Neural progenitor cell (in vitro differentiated cells): ENCODE results near the gene MRAP.

Experiments used
- EZH2 ChIP-seq: fragments of 200-600 bp; sonication (generic); IDR thresholded peaks from 2 replicates; pipeline ENCODE4 v1.6.1; 2017; ENCODE audit warnings: antibody characterized with exemption, mild to moderate bottlenecking, moderate library complexity
- EZH2phosphoT487 ChIP-seq: fragments of 200-600 bp; sonication (generic); IDR thresholded peaks from 2 replicates; pipeline ENCODE4 v1.6.1; 2017; ENCODE audit warnings: antibody characterized with exemption
- TF ChIP-seq, protein P1 (sequence below): fragments of 200-600 bp; sonication (generic); IDR thresholded peaks from 2 replicates; pipeline ENCODE4 v1.5.1; 2017; ENCODE audit warnings: antibody characterized with exemption, mild to moderate bottlenecking

- TF ChIP-seq, protein P1, sequence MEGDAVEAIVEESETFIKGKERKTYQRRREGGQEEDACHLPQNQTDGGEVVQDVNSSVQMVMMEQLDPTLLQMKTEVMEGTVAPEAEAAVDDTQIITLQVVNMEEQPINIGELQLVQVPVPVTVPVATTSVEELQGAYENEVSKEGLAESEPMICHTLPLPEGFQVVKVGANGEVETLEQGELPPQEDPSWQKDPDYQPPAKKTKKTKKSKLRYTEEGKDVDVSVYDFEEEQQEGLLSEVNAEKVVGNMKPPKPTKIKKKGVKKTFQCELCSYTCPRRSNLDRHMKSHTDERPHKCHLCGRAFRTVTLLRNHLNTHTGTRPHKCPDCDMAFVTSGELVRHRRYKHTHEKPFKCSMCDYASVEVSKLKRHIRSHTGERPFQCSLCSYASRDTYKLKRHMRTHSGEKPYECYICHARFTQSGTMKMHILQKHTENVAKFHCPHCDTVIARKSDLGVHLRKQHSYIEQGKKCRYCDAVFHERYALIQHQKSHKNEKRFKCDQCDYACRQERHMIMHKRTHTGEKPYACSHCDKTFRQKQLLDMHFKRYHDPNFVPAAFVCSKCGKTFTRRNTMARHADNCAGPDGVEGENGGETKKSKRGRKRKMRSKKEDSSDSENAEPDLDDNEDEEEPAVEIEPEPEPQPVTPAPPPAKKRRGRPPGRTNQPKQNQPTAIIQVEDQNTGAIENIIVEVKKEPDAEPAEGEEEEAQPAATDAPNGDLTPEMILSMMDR = no peak
- TF ChIP-seq EZH2phosphoT487 (no peak), EZH2 (no peak)
Measured at GRCh38 chr21:32322676-32323075, 24.0 kb downstream of the MRAP start.
